Hematopoietic multipotent progenitor cell (in vitro differentiated cells): ENCODE results near the gene SOX15. TPM values are rescaled to one million over a fixed set of nuclear protein-coding genes. Genes with fewer than 3 reads are reported as not detected.

ENCODE experiments used
- small RNA-seq: library from RNA; depleted of rRNA; stranded (forward); fragments of <200 nt; gene quantifications from one replicate; pipeline ENCODE3, GENCODE V24; 2012
- total RNA-seq: library from RNA; depleted of rRNA; stranded (reverse); fragments of >200 nt; gene quantifications from one replicate; pipeline ENCODE4 v1.2.3, GENCODE V29; 2012

Gene SOX15
- total RNA-seq, 1 donor = 0.81 TPM

Small RNA genes within 50 kb of the gene (small RNA-seq; reads per million reads assigned to genes)
- gene CD68 = not detected
- not detected for gene SNORA48
- gene SNORD10 = not detected

Other genes with a start within 250 kb of the SOX15 start
- gene KCTD11, start 237.9 kb downstream of the SOX15 start, total RNA-seq = 5.1 TPM
- gene TMEM95, start 234.9 kb downstream of the SOX15 start, total RNA-seq = not detected
- 4.3 TPM for gene TNK1, start 209.0 kb downstream of the SOX15 start, total RNA-seq
- gene PLSCR3, start 195.6 kb downstream of the SOX15 start, total RNA-seq = 26.9 TPM
- gene TMEM256, start 186.0 kb downstream of the SOX15 start, total RNA-seq = 141 TPM
- gene NLGN2, start 182.2 kb downstream of the SOX15 start, total RNA-seq = 6.7 TPM
- not detected for gene SPEM1, start 169.8 kb downstream of the SOX15 start, total RNA-seq
- gene SPEM2, start 164.5 kb downstream of the SOX15 start, total RNA-seq = under 0.01 TPM
- gene SPEM3, start 161.2 kb downstream of the SOX15 start, total RNA-seq = not detected
- gene TMEM102, start 154.7 kb downstream of the SOX15 start, total RNA-seq = 17.0 TPM
- gene FGF11, start 150.6 kb downstream of the SOX15 start, total RNA-seq = 0.54 TPM
- 26.1 TPM for gene CHRNB1, start 145.0 kb downstream of the SOX15 start, total RNA-seq
- gene ZBTB4, start 110.5 kb downstream of the SOX15 start, total RNA-seq = 17.8 TPM
- gene SLC35G6, start 108.6 kb downstream of the SOX15 start, total RNA-seq = not detected
- 234 TPM for gene POLR2A, start 105.7 kb downstream of the SOX15 start, total RNA-seq
- gene TNFSF12, start 41.0 kb downstream of the SOX15 start, total RNA-seq = 11.0 TPM
- 15.3 TPM for gene TNFSF13, start 31.3 kb downstream of the SOX15 start, total RNA-seq
- gene SENP3, start 28.2 kb downstream of the SOX15 start, total RNA-seq = 50.1 TPM
- gene CD68, start 10.5 kb downstream of the SOX15 start, total RNA-seq = 16.4 TPM
- gene MPDU1, start 6.2 kb downstream of the SOX15 start, total RNA-seq = 118 TPM
- 22.6 TPM for gene FXR2, start 24.8 kb upstream of the SOX15 start, total RNA-seq
- 14.0 TPM for gene SAT2, start 37.7 kb upstream of the SOX15 start, total RNA-seq
- not detected for gene SHBG, start 40.0 kb upstream of the SOX15 start, total RNA-seq
- not detected for gene ATP1B2, start 60.8 kb upstream of the SOX15 start, total RNA-seq
- 72.4 TPM for gene TP53, start 97.4 kb upstream of the SOX15 start, total RNA-seq
- gene WRAP53, start 98.4 kb upstream of the SOX15 start, total RNA-seq = 14.5 TPM
- under 0.01 TPM for gene EFNB3, start 115.1 kb upstream of the SOX15 start, total RNA-seq
- under 0.01 TPM for gene DNAH2, start 127.7 kb upstream of the SOX15 start, total RNA-seq
- gene KDM6B, start 244.1 kb upstream of the SOX15 start, total RNA-seq = 24.8 TPM